H9 (cell line): ENCODE data around the gene THEM5. TPM values are rescaled to one million over a fixed set of nuclear protein-coding genes. Genes with fewer than 3 reads are reported as not detected.

Experiments used
- DNase-seq: peaks from one replicate; pipeline ENCODE4 v3.0.0-alpha.2; 2017
- H2AFZ ChIP-seq: one replicate; pipeline ENCODE4 v1.6.1; 2013; ENCODE audit warnings: mild to moderate bottlenecking, low read length, control low read depth, moderate library complexity
- H2AK5ac ChIP-seq: 2 replicates; pipeline ENCODE4 v1.6.1; 2013; ENCODE audit warnings: low read length, control low read depth, mixed read lengths; ENCODE audit not compliant: insufficient read length
- H2BK120ac ChIP-seq: one replicate; pipeline ENCODE4 v1.6.1; 2013; ENCODE audit warnings: low read depth, mild to moderate bottlenecking, low read length, control low read depth, inconsistent platforms; ENCODE audit not compliant: poor library complexity, severe bottlenecking
- H2BK12ac ChIP-seq: 2 replicates; pipeline ENCODE4 v1.6.1; 2013; ENCODE audit warnings: low read length, control low read depth, mixed read lengths, low read depth; ENCODE audit not compliant: insufficient read length
- H2BK15ac ChIP-seq: 2 replicates; pipeline ENCODE4 v1.6.1; 2013; ENCODE audit warnings: low read depth, low read length, control low read depth
- H2BK20ac ChIP-seq: one replicate; pipeline ENCODE4 v1.6.1; 2013; ENCODE audit warnings: low read depth, mild to moderate bottlenecking, low read length, control low read depth, inconsistent platforms; ENCODE audit not compliant: poor library complexity, severe bottlenecking
- H2BK5ac ChIP-seq: 2 replicates; pipeline ENCODE4 v1.6.1; 2013; ENCODE audit warnings: low read length, control low read depth, mixed read lengths; ENCODE audit not compliant: insufficient read length
- H3K14ac ChIP-seq: 2 replicates; pipeline ENCODE4 v1.6.1; 2013; ENCODE audit warnings: low read length, control low read depth; ENCODE audit not compliant: insufficient read depth
- H3K18ac ChIP-seq: 2 replicates; pipeline ENCODE4 v1.6.1; 2013; ENCODE audit warnings: low read depth, mild to moderate bottlenecking, mixed read lengths, low read length, control low read depth; ENCODE audit not compliant: insufficient read length
- H3K23ac ChIP-seq: 2 replicates; pipeline ENCODE4 v1.6.1; 2013; ENCODE audit warnings: low read length, control low read depth, mixed read lengths, low read depth; ENCODE audit not compliant: insufficient read length
- H3K23me2 ChIP-seq: 2 replicates; pipeline ENCODE4 v1.6.1; 2013; ENCODE audit warnings: low read depth, mild to moderate bottlenecking, mixed read lengths, low read length, control low read depth; ENCODE audit not compliant: insufficient read length, poor library complexity, severe bottlenecking
- H3K27ac ChIP-seq: 2 replicates; pipeline ENCODE4 v1.5.1; 2013; ENCODE audit warnings: low read length, control low read depth, mixed read lengths, low read depth; ENCODE audit not compliant: insufficient read length
- H3K27me3 ChIP-seq: 2 replicates; pipeline ENCODE4 v1.6.1; 2013; ENCODE audit warnings: low read length, control low read depth, inconsistent platforms; ENCODE audit not compliant: insufficient read depth
- H3K4ac ChIP-seq: 2 replicates; pipeline ENCODE4 v1.6.1; 2013; ENCODE audit warnings: low read depth, mild to moderate bottlenecking, control low read depth, inconsistent platforms, low read length, moderate library complexity
- H3K4me1 ChIP-seq: 2 replicates; pipeline ENCODE4 v1.6.1; 2013; ENCODE audit warnings: low read length, control low read depth, inconsistent platforms; ENCODE audit not compliant: insufficient read depth
- H3K4me2 ChIP-seq: 2 replicates; pipeline ENCODE4 v1.6.1; 2013; ENCODE audit warnings: low read length, control low read depth, mixed read lengths; ENCODE audit not compliant: insufficient read length, insufficient read depth
- H3K56ac ChIP-seq: 2 replicates; pipeline ENCODE4 v1.6.1; 2013; ENCODE audit warnings: low read depth, mild to moderate bottlenecking, mixed read lengths, low read length, control low read depth; ENCODE audit not compliant: insufficient read length
- H3K79me1 ChIP-seq: 2 replicates; pipeline ENCODE4 v1.6.1; 2013; ENCODE audit warnings: low read depth, mild to moderate bottlenecking, moderate library complexity, low read length, control low read depth, inconsistent platforms; ENCODE audit not compliant: insufficient read depth, poor library complexity, severe bottlenecking
- H3K79me2 ChIP-seq: 2 replicates; pipeline ENCODE4 v1.6.1; 2013; ENCODE audit warnings: low read length, control low read depth, inconsistent platforms; ENCODE audit not compliant: insufficient read depth
- H3K9ac ChIP-seq: 2 replicates; pipeline ENCODE4 v1.6.1; 2013; ENCODE audit warnings: low read length, control low read depth, mixed read lengths; ENCODE audit not compliant: insufficient read length; ENCODE audit errors: extremely low read depth
- H3K9me3 ChIP-seq: one replicate; pipeline ENCODE4 v1.6.1; 2013; ENCODE audit warnings: low read depth, low read length, inconsistent platforms; ENCODE audit not compliant: control insufficient read depth
- H3T11ph ChIP-seq: one replicate; pipeline ENCODE4 v1.6.1; 2013; ENCODE audit warnings: mild to moderate bottlenecking, low read length, control low read depth, inconsistent platforms
- H4K20me1 ChIP-seq: one replicate; pipeline ENCODE4 v1.6.1; 2013; ENCODE audit not compliant: control insufficient read depth, insufficient read length, insufficient read depth
- H4K5ac ChIP-seq: 2 replicates; pipeline ENCODE4 v1.6.1; 2013; ENCODE audit warnings: low read depth, mild to moderate bottlenecking, mixed read lengths, low read length, control low read depth; ENCODE audit not compliant: insufficient read length
- H4K8ac ChIP-seq: replicated peaks from 2 replicates; pipeline ENCODE4 v1.6.1; 2013; ENCODE audit warnings: low read length, control low read depth, mixed read lengths, low read depth; ENCODE audit not compliant: insufficient read length
- H4K91ac ChIP-seq: 2 replicates; pipeline ENCODE4 v1.6.1; 2013; ENCODE audit warnings: low read depth, mild to moderate bottlenecking, moderate library complexity, mixed read lengths, low read length, control low read depth; ENCODE audit not compliant: insufficient read length
- H3K27ac Mint-ChIP-seq, 3 experiments: 2 replicates in 2 of 3; 3 replicates in 1 of 3; pipeline ENCODE4 v1.8.0; 2020 to 2021; ENCODE audit warnings: mixed read lengths in 3 of 3, mild to moderate bottlenecking in 1 of 3, moderate library complexity in 1 of 3
- H3K27me3 Mint-ChIP-seq: 2 replicates; pipeline ENCODE4 v1.8.0; 2021; ENCODE audit warnings: low read depth, mild to moderate bottlenecking, moderate library complexity, mixed read lengths
- H3K36me3 Mint-ChIP-seq, 3 experiments: 2 replicates in 2 of 3; 3 replicates in 1 of 3; pipeline ENCODE4 v1.8.0; 2020 to 2021; ENCODE audit warnings: low read depth in 3 of 3, mixed read lengths in 3 of 3; ENCODE audit not compliant: insufficient read depth in 1 of 3
- H3K4me1 Mint-ChIP-seq, 2 experiments: 2 replicates each; pipeline ENCODE4 v1.8.0; 2020; ENCODE audit warnings: mixed read lengths in 2 of 2
- H3K4me3 Mint-ChIP-seq, 2 experiments: 2 replicates in 1 of 2; 3 replicates in 1 of 2; pipeline ENCODE4 v1.8.0; 2020 to 2021; ENCODE audit warnings: mild to moderate bottlenecking in 2 of 2, mixed read lengths in 2 of 2, moderate library complexity in 1 of 2
- H3K9me3 Mint-ChIP-seq, 2 experiments: 2 replicates in 1 of 2; 3 replicates in 1 of 2; pipeline ENCODE4 v1.8.0; 2020; ENCODE audit warnings: mild to moderate bottlenecking in 2 of 2, mixed read lengths in 2 of 2, moderate library complexity in 1 of 2
- CTCF ChIP-seq: fragments of 200-600 bp; sonication (generic); conservative IDR thresholded peaks from 3 replicates; pipeline ENCODE4 v1.8.0; 2021; ENCODE audit warnings: antibody characterized with exemption, mild to moderate bottlenecking
- WGBS: extraction: QIAGEN DNeasy Blood & Tissue Kit; methylation state at CpG from one replicate; pipeline ENCODE4 v1.1.7; 2013; ENCODE audit warnings: missing lambda C conversion rate, low lambda C conversion rate, mixed read lengths; ENCODE audit not compliant: insufficient read length; ENCODE audit errors: extremely low coverage; 5-methylcytosine and 5-hydroxymethylcytosine counted together
- total RNA-seq: library from RNA; stranded (reverse); gene quantifications from 2 replicates; pipeline ENCODE4 v1.2.1, GENCODE V29; 2021

THEM5 gene
- total RNA-seq, 1 experiment from 2014 or later: not detected

DNA sequence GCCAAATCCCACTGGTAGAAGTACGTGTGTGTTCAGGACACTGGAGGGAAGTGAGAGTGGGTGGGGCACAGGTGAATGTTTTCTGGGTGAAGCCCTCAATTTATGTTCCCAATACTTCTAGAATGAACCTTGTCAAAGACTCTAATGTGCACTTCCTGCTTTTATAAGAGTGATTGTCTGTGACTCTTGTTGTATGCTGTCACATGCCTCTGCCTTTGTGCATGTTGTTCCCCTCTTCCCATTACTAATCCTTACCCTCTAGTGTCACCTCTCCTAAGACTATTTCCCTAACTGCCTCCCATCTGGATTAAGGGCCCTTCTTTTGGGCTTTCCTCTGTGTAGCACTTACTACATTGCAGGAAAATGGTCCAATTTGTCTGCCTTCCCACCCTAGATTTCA, 45.7 kb downstream of the THEM5 start:
- no peak overlapping the region for H2BK120ac ChIP-seq
- no CpG with 5 or more reads among the region's 1 CpG for WGBS
- Mint-ChIP-seq H3K36me3 (no peaks in the 10 kb centered on the region), H3K4me1 (peaks cover 16 to 20% of the 10 kb centered on the region in 2 experiments), H3K9me3 (no peaks in the 10 kb centered on the region), H3K27ac (no peak overlapping the region; a peak in 1 of 7 replicates), H3K4me3 (no peak overlapping the region), H3K27me3 (peaks cover 8% of the 10 kb centered on the region)
- H3K4me2 ChIP-seq: no peak overlapping the region
- H3K14ac ChIP-seq: no peak overlapping the region
- H2AK5ac ChIP-seq: no peak overlapping the region
- H3K18ac ChIP-seq: no peak overlapping the region
- H3K4ac ChIP-seq: no peak overlapping the region
- DNase-seq: no peak
- no peak overlapping the region for H4K8ac ChIP-seq
- H3K79me1 ChIP-seq: no peaks in the 10 kb centered on the region
- no peak overlapping the region for H4K91ac ChIP-seq
- H3K23ac ChIP-seq: no peak overlapping the region
- no peak overlapping the region for H3T11ph ChIP-seq
- no peak for TF ChIP-seq CTCF
- H3K4me1 ChIP-seq: no peaks in the 10 kb centered on the region; the same call in 1 of the 2 replicates
- H2BK15ac ChIP-seq: no peak overlapping the region
- no peak overlapping the region for H2AFZ ChIP-seq
- H3K56ac ChIP-seq: no peak overlapping the region
- H3K23me2 ChIP-seq: no peaks in the 10 kb centered on the region
- H2BK5ac ChIP-seq: no peak overlapping the region
- H4K5ac ChIP-seq: no peak overlapping the region
- H3K9ac ChIP-seq: no peak overlapping the region
- H2BK20ac ChIP-seq: no peak overlapping the region
- H3K79me2 ChIP-seq: no peaks in the 10 kb centered on the region
- no peaks in the 10 kb centered on the region for H4K20me1 ChIP-seq
- 0 out of 2 replicates have a peak, but pooled peaks cover 2% of the 10 kb centered on the region for H3K27me3 ChIP-seq
- no peak overlapping the region for H3K27ac ChIP-seq
- H2BK12ac ChIP-seq: no peak overlapping the region
- H3K9me3 ChIP-seq: no peaks in the 10 kb centered on the region
